Stimulated activated CD4-positive, alpha-beta T cell treated with anti-CD3 and anti-CD28 coated beads, Interleukin-15, amount 100 ng/mL, for 1 hour (primary cell): ENCODE results near the gene CPNE4.

Source experiments
- DNase-seq, 2 donors: peaks; one replicate each; pipeline ENCODE4 v3.0.0-alpha.2; 2020; ENCODE audit warnings: low read depth in 1 of 2, low spot score in 1 of 2

CPNE4 gene

DNA sequence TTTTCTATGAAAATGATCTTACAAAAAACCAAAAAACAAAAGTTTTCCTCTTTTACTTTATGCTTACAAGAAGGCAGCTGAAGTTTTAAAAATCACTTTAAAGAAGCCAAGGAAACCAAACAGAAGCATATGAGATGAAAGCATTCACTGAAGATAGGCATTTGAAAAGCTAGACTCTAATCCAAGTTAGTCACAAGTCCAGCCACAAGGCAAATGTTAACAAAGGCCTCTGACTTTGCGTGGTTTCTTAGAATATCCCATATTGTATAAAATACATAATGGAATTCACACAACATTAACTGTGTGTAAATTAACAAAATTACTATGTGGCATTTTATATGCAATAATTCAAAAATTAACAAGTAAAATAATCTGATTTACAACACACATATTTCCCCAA is 549.7 kb downstream of the CPNE4 start:
- no peak for DNase-seq

DNA sequence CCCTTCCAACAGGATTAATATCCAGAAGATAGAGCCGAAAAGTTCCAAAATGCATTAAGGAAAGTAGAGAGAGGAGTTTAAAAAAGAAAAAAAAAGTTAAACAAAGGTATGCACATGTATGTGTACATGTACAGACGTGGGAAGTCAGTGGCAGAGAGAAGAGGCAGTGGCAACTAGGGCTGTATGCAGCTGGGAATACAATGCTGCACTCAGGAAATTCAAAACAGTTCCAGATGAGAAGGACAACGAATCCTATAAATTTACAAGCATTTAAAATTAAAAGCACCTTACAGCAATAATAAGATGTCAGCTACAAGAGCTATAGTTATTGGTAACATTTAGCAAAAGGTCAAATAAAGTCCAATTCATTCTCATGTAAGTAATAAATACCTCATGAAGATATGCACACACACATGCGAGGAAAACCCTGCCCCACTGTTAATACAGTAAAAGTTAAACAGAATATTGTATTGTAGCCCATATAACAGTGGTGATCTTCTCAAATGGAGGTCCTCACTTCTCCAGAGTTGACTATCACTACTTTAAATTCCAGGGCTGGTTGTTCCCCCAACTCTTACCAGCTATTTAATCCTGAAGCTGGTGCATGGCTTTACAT is 550.2 kb downstream of the CPNE4 start:
- DNase-seq = no peak
